Smooth muscle cell (in vitro differentiated cells): Measurements from ENCODE around the gene TTC16. TPM values are rescaled to one million over a fixed set of nuclear protein-coding genes. Genes with fewer than 3 reads are reported as not detected.

ENCODE experiments used
- DNase-seq: peaks from one replicate; lab custom pipeline; 2025; ENCODE audit not compliant: unreplicated experiment; lab: John Stamatoyannopoulos, UW
- H2AFZ ChIP-seq: fragments of 200-600 bp; sonication (generic); 2 replicates; pipeline ENCODE4 v1.6.0; 2016; ENCODE audit warnings: antibody characterized with exemption, low read depth, mild to moderate bottlenecking
- H3F3A ChIP-seq: fragments of 200-600 bp; sonication (generic); 2 replicates; pipeline ENCODE4 v1.6.0; 2017; ENCODE audit warnings: antibody characterized with exemption, low read depth
- H3K27ac ChIP-seq: fragments of 200-600 bp; sonication (generic); 2 replicates; pipeline ENCODE4 v1.5.1; 2016; ENCODE audit warnings: low read depth, mild to moderate bottlenecking
- H3K27me3 ChIP-seq: fragments of 200-600 bp; sonication (generic); 2 replicates; pipeline ENCODE4 v1.6.1; 2016; ENCODE audit warnings: low read depth, mild to moderate bottlenecking
- H3K36me3 ChIP-seq: fragments of 200-600 bp; sonication (generic); 2 replicates; pipeline ENCODE4 v1.5.1; 2016; ENCODE audit warnings: low read depth
- H3K4me1 ChIP-seq: fragments of 200-600 bp; sonication (generic); 2 replicates; pipeline ENCODE4 v1.5.1; 2016; ENCODE audit warnings: low read depth
- H3K4me2 ChIP-seq: fragments of 200-600 bp; sonication (generic); 2 replicates; pipeline ENCODE4 v1.6.0; 2016; ENCODE audit warnings: mild to moderate bottlenecking
- H3K4me3 ChIP-seq: fragments of 200-600 bp; sonication (generic); 2 replicates; pipeline ENCODE4 v1.5.1; 2016; ENCODE audit warnings: mild to moderate bottlenecking
- H3K79me2 ChIP-seq: fragments of 200-600 bp; sonication (generic); 2 replicates; pipeline ENCODE4 v1.6.0; 2016; ENCODE audit warnings: low read depth, mild to moderate bottlenecking
- H3K9ac ChIP-seq: fragments of 200-600 bp; sonication (generic); 2 replicates; pipeline ENCODE4 v1.6.0; 2016; ENCODE audit warnings: low read depth
- H3K9me3 ChIP-seq: fragments of 200-600 bp; sonication (generic); replicated peaks from 2 replicates; pipeline ENCODE4 v1.5.1; 2016; ENCODE audit warnings: low read depth
- H4K20me1 ChIP-seq: fragments of 200-600 bp; sonication (generic); 2 replicates; pipeline ENCODE4 v1.6.0; 2016; ENCODE audit warnings: low read depth
- WGBS: methylation state at CpG from one replicate; pipeline ENCODE4 v1.1.7; 2016; ENCODE audit warnings: low lambda C conversion rate; 5-methylcytosine and 5-hydroxymethylcytosine counted together
- polyA plus RNA-seq: library from polyadenylated mRNA; unstranded; fragments of >200 nt; fragmentation: Nextera tagmentation; extraction: Ambion mirVana; gene quantifications from 2 replicates; pipeline ENCODE4 v1.2.1, GENCODE V29; 2016
- total RNA-seq: library from RNA; depleted of rRNA; stranded (reverse); fragments of >200 nt; gene quantifications from 2 replicates; pipeline ENCODE4 v1.2.3, GENCODE V29; 2014
- TF ChIP-seq, protein P1 (sequence below): fragments of 200-600 bp; sonication (generic); IDR thresholded peaks from 2 replicates; pipeline ENCODE4 v1.5.1; 2017; ENCODE audit warnings: borderline replicate concordance, mild to moderate bottlenecking, antibody characterized with exemption; ENCODE audit not compliant: insufficient read depth, poor library complexity, severe bottlenecking

The TTC16 gene
- total and polyA plus RNA-seq, 2 experiments from 2014 or later = 0.22 TPM; not detected in 1

DNA sequence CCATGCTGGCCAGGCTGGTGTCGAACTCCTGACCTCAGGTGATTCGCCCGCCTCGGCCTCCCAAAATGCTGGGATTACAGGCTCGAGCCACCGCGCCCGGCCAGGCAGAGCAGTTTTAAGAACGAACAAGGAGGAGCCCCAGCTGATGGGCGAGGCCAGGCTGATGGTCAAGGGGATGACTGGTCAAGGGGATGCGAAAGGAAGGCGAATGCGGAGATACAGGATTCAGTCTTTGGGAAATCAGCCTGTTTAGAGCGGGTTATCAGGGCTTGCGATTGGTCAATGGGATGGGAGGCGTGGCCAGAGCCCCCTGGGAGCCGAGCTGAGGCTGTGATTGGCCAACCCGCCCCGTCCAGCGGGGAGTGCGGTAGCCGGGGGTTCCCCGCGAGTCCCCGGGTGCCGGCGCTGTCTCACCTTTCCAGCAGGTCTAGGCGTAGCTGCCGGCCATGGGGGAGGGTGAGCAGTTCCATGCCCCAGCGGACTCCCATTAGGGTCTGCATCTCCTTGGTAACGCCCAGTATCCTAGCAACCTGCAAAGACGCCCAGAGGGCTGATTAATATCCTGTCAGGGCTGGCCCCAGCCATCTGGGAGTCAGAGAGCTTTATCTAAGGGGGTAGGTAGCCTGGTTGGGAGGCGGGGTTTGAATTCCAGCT is 26.7 kb downstream of the TTC16 start:
- H3K27ac ChIP-seq = peak overlapping the region; percentile 41
- WGBS = 2% methylated on average over 30 of the region's 33 CpGs
- H3K79me2 ChIP-seq = no peaks in the 10 kb centered on the region
- no peaks in the 10 kb centered on the region for H3K27me3 ChIP-seq
- no peaks in the 10 kb centered on the region for H3K9me3 ChIP-seq
- no peaks in the 10 kb centered on the region for H3K36me3 ChIP-seq
- DNase-seq = peak; percentile 37
- H2AFZ ChIP-seq = peak overlapping the region; percentile 82
- peaks cover 4% of the 10 kb centered on the region for H3K4me1 ChIP-seq
- peak overlapping the region; percentile 43 for H3K9ac ChIP-seq
- no peaks in the 10 kb centered on the region for H3F3A ChIP-seq
- no peaks in the 10 kb centered on the region for H4K20me1 ChIP-seq
- peak overlapping the region; percentile 53 for H3K4me3 ChIP-seq
- TF ChIP-seq, protein P1, sequence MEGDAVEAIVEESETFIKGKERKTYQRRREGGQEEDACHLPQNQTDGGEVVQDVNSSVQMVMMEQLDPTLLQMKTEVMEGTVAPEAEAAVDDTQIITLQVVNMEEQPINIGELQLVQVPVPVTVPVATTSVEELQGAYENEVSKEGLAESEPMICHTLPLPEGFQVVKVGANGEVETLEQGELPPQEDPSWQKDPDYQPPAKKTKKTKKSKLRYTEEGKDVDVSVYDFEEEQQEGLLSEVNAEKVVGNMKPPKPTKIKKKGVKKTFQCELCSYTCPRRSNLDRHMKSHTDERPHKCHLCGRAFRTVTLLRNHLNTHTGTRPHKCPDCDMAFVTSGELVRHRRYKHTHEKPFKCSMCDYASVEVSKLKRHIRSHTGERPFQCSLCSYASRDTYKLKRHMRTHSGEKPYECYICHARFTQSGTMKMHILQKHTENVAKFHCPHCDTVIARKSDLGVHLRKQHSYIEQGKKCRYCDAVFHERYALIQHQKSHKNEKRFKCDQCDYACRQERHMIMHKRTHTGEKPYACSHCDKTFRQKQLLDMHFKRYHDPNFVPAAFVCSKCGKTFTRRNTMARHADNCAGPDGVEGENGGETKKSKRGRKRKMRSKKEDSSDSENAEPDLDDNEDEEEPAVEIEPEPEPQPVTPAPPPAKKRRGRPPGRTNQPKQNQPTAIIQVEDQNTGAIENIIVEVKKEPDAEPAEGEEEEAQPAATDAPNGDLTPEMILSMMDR = no peak
- H3K4me2 ChIP-seq = peak overlapping the region; percentile 92

DNA sequence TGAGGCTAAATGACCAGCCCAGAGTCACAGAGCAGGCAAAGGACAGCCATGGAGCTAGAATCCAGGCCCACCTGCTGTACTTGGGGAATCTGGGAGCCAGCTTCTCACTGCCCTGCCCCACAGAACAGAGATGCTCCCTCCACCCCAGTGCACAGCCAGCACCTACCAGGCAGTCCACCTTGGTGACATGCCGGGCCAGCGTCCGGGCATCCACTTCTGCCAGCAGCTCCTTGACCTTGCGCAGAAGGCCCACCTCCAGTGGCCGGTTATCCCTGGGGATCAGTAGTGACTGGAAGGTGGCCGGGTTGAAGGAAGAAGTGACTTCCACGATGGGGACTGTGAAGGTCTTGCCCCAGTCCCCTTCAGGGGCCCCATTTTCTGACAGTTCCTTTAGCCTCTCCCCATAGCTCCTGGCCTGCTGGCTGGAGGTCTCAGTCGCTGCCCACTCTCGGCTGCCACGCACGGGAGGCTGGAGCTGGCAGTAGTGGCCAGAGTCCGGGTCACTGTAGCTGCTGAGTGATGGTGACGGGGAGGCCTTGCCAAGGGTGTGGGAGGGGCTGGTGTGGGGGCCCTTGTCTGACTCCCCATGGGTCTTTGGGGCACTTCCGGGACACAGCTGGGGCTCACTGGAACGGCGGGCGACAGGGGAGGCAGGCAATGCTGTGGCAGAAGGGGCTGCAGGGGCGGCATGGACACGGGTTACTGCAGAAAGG is 28.7 kb downstream of the TTC16 start:
- TF ChIP-seq, protein P1 = no peak
- Histone ChIP-seq H3F3A (no peaks in the 10 kb centered on the region), H3K9ac (no peak overlapping the region), H3K4me2 (no peak overlapping the region), H3K36me3 (no peaks in the 10 kb centered on the region), H3K27me3 (no peaks in the 10 kb centered on the region), H4K20me1 (no peaks in the 10 kb centered on the region), H3K4me3 (no peak overlapping the region), H3K9me3 (no peaks in the 10 kb centered on the region), H3K4me1 (peaks cover 4% of the 10 kb centered on the region), H3K79me2 (no peaks in the 10 kb centered on the region), H3K27ac (no peak overlapping the region), H2AFZ (no peak overlapping the region)
- no peak for DNase-seq
- 97% methylated on average over 16 of the region's 19 CpGs for WGBS

DNA sequence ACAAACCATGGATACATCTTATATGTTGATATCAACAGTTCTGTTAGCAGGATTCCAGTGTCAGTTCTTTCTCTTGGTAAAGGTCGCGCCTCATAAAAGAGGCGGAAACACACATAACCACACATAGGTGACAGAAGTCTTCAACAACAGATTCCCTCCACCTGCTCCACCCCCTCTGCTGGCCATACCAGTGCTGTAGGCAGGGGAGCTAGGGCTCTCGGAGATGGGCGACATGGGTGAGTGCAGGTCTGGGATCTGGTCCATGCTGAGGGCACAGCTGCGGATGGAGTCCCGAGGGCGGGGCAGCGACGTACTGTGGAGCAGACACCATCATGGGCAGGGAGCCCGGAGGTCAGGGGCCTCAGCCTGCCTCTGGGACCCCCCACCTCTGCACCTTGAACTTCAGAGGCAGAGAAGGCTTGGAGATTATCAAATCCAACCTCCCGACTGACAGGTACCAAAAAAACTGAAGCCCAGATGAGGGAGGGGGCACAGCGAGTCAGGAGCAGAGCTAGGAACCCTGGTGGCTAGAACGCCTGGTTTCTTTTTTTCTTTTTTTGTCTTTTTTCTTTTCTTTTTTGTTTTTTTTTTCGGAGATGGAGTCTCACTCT is 31.2 kb downstream of the TTC16 start:
- Histone ChIP-seq H3K4me3 (no peak overlapping the region), H4K20me1 (no peaks in the 10 kb centered on the region), H3K9me3 (no peaks in the 10 kb centered on the region), H3K36me3 (no peaks in the 10 kb centered on the region), H3K27me3 (no peaks in the 10 kb centered on the region), H3F3A (no peaks in the 10 kb centered on the region), H3K79me2 (no peaks in the 10 kb centered on the region), H2AFZ (no peak overlapping the region), H3K4me1 (peaks cover 3% of the 10 kb centered on the region), H3K27ac (no peak overlapping the region), H3K9ac (no peak overlapping the region), H3K4me2 (no peak overlapping the region)
- DNase-seq = no peak
- 80% methylated on average over 15 of the region's 15 CpGs for WGBS
- TF ChIP-seq, protein P1 = no peak
